GM21423 (cell line): ENCODE data around the gene PRCD.
"Not testable (repeated sequence)": the region's sequence is repeated elsewhere in the genome, so short reads cannot be mapped to it uniquely, and the experiment has no call there.

Source experiments
- ATAC-seq: cut with Tn5 transposase; IDR thresholded peaks from one replicate; pipeline ENCODE4 v1.9.1; 2021; ENCODE audit warnings: mild to moderate bottlenecking, moderate library complexity; ENCODE audit not compliant: unreplicated experiment

The PRCD gene

GRCh38 chr17:76502341-76503211 lies 37.3 kb upstream of the PRCD start:
- ATAC-seq: no peak

- no peak for ATAC-seq
Measured at GRCh38 chr17:76504117-76504516, 35.7 kb upstream of the PRCD start.

- ATAC-seq: no peak
Measured at GRCh38 chr17:76506408-76507345, 33.2 kb upstream of the PRCD start.

- ATAC-seq: not testable (repeated sequence)
Measured at GRCh38 chr17:76508472-76509063, 31.3 kb upstream of the PRCD start.

DNA sequence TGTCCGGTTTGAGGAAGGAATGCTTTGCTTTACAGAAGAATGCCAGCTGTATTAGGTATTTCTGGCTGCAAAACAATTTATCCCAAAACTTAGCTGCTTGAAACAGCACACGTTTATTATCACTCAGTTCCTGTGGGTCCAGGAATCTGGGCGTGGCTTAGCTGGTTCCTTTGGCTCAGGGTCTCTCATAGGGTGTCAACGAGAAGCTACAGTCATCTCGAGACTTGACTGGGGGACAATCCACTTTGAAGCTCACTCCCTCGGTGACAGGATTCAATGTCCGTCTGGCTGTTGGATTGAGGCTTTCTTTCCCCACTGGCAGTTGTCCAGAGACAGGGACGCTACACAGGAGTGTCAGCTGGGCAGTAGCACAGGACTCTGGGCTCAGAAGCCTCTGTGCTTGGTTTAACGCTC lies 29.0 kb upstream of the PRCD start:
- ATAC-seq: no peak

- ATAC-seq: no peak
Measured at GRCh38 chr17:76511668-76512365, 28.0 kb upstream of the PRCD start.

DNA sequence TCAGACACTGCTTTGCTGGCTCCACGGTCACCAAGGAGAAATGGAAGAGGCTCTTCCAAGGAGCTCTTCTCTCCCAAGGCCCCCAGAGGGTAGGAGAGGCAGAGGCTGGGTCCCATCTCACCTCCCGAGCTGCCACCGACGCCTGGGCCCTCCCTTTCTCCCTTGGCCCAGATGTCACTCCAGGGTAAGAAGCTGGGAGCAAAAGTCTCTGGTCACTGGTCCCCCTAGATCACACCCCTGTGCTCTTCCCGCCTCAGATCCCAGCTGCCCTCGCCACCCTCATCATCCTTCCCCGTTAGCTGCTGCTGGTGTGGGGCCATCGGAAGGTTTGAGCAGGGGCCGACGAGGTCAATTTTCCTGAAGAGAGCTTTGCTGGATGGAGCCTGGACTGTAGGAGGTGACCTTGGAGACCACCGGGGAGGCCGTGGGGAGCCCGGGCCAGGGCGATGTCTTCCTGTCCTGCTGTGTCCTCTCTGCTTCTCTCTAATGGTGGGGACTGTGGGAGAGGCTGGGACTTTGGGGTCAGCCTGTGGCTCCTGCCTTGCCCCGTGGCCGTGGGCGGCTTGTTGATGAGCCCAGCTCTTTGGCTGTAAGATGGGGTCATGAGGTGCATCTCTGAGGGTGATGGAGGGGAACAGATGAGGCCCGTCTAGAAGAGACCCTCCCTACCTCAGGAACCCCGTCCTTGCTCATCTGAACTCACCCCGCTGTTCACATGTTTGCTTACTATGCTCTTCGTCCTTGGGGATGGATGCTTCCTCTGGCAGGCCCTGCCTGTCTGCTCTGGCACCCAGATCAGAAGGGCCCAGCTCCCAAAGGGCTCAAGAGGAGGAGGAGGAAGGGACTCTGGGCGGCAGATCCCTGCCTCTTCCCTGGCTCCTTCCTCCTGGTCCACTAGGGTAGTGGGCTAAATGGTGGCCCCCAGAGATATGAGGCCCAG lies 27.2 kb upstream of the PRCD start:
- no peak for ATAC-seq

- no peak for ATAC-seq
Measured at GRCh38 chr17:76513306-76513692, 26.5 kb upstream of the PRCD start.

DNA sequence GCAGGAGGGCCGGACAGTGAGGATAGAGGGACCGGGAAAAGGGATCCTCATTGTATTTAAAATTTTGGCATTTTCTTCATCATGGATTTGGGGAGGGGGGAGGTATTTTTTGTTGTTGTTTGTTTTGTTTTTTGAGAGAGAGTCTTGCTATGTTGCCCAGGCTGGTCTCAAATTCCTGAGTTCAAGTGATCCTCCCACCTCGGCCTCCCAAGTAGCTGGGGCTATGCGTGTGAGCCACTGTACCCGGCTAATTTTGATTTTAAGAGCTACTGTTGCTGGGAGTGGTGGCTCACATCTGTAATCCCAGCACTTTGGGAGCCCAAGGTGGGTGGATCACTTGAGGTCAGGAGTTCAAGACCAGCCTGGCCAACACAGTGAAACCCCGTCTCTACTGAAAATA lies 25.5 kb upstream of the PRCD start:
- ATAC-seq: not testable (repeated sequence)

GRCh38 chr17:76515274-76515949 lies 24.4 kb upstream of the PRCD start:
- ATAC-seq: peak; percentile 56

DNA sequence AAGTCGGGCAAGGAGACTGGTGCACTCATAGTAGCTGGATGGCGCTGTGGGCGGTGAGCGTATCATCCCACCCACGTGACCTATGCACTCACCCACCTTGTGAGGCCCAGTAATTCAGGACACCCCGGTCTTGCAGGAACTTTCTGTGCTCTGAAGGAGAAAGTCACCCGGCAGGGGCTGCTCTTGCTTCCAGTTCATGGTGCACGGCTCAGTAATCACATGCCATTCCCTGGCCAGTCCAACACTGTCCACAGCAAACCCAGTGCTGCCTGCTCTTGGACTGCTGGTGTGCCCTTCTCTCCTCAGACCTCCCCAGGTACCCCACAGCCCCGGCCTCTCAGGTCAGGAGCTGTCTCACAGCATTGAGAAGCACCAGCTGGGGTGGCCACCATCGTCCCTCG lies 22.2 kb upstream of the PRCD start:
- ATAC-seq: no peak

GRCh38 chr17:76519048-76519966 lies 20.5 kb upstream of the PRCD start:
- no peak for ATAC-seq

DNA sequence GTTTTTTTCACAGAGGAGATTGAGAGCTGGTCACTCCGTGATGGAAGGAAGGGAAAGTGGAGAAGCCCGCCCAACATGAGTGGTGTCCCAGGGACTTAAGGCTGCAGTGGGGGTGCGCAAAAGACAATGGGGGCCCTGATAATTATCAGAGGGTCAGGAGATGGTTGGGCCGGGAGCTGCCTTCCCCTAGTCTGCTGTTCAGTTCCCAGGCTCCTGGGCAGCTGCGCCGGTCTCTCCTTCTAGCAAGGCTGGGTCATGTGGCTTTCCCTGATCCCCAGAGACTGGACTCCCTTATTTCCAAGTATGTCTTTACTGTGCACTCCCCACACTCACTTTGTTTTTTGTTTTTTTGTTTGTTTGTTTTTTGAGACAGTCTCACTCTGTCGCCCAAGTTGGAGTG lies 18.6 kb upstream of the PRCD start:
- no peak for ATAC-seq

- ATAC-seq: not testable (repeated sequence)
Measured at GRCh38 chr17:76521683-76522082, 18.2 kb upstream of the PRCD start.

- ATAC-seq: no peak
Measured at GRCh38 chr17:76523084-76524037, 16.5 kb upstream of the PRCD start.

DNA sequence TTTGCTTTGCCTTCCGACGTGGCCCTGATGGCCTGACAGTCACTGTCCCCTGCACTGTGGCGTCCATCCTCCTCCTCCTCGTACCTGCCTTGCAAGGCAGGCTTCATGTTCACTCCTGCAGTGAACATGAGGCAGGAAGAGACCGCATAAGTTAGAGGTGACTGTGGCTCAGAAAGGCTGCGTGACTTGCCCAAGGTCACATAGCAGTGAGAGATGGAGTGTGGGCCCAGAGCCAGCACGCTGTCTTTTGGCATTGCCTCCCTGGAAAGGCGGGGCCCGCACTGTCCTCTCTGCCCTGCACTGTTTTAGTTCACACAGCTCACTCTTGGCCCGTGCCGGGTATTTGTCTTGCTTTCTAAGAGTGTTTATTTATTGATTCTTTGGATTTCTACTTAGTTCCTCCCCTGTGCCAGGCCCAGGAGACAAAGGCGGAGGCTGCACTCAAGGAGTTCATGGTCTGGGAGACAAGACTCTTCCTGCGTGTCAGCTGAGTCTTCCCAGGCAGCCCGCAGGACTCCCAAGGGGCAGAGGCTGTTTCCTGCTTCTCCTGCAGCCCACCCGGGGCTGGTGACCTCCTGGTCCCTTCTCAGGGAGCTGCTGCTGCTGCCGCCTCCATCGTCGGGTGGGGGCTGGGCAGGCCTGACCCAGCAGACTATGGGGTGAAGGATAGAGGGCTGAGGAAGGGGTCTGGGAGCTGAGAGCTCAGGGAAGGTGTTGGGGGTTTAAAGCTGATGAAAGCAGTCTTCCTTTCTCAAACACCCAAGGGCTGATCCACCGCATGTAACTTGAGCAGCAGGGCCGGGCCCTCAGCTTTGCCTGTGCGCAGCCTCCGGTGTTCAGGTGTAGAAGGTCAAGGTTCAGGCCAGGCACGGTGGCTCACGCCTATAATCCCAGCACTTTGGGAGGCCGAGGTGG lies 15.0 kb upstream of the PRCD start:
- no peak for ATAC-seq
